ENCODE results near the gene CCDC71. TPM values are rescaled to one million over a fixed set of nuclear protein-coding genes. Genes with fewer than 3 reads are reported as not detected.

CCDC71 gene
- total RNA-seq, 4 donors from 2014 or later, result 9.2 to 58.2 (median 31.3) TPM

- H3K9me3 ChIP-seq, result no peaks in the 10 kb centered on the region
- DNase-seq, result no peak
- H3K4me3 ChIP-seq, result no peak overlapping the region
- no peaks in the 10 kb centered on the region for H3K27me3 ChIP-seq
- H3K27ac ChIP-seq, result no peak overlapping the region
- no peaks in the 10 kb centered on the region for H3K4me1 ChIP-seq
- intact Hi-C loops (cut with DNase I; ENCODE audit: low total_unique reads), result no loop called here
- no peak for TF ChIP-seq POLR2A (IDR thresholded peaks at IDR 0.05)
- TF ChIP-seq CTCF (IDR thresholded peaks at IDR 0.05), result no peak
- H3K36me3 ChIP-seq, result no peaks in the 10 kb centered on the region
Observed at GRCh38 chr3:49163609-49164008, 2.5 kb downstream of the CCDC71 start.

GRCh38 chr3:49162751-49163419, 3.2 kb downstream of the CCDC71 start:
- no peaks in the 10 kb centered on the region for H3K27me3 ChIP-seq
- H3K27ac ChIP-seq, result no peak overlapping the region
- no peaks in the 10 kb centered on the region for H3K36me3 ChIP-seq
- DNase-seq, result no peak
- H3K9me3 ChIP-seq, result no peaks in the 10 kb centered on the region
- H3K4me3 ChIP-seq, result no peak overlapping the region
- H3K4me1 ChIP-seq, result no peaks in the 10 kb centered on the region
- intact Hi-C loops (cut with DNase I; ENCODE audit: low total_unique reads), result no loop called here
- TF ChIP-seq CTCF (IDR thresholded peaks at IDR 0.05) (no peak), POLR2A (IDR thresholded peaks at IDR 0.05) (no peak)

- Histone ChIP-seq H3K4me1 (no peaks in the 10 kb centered on the region), H3K9me3 (no peaks in the 10 kb centered on the region), H3K27me3 (no peaks in the 10 kb centered on the region), H3K36me3 (no peaks in the 10 kb centered on the region), H3K4me3 (no peak overlapping the region), H3K27ac (no peak overlapping the region)
- no peak for TF ChIP-seq CTCF (IDR thresholded peaks at IDR 0.05)
- TF ChIP-seq POLR2A (IDR thresholded peaks at IDR 0.05), result no peak
- DNase-seq, result no peak
- intact Hi-C loops (cut with DNase I; ENCODE audit: low total_unique reads), result no loop called here
Observed at GRCh38 chr3:49161808-49162530, 4.2 kb downstream of the CCDC71 start.

- Histone ChIP-seq H3K27ac (no peak overlapping the region), H3K36me3 (no peaks in the 10 kb centered on the region), H3K9me3 (no peaks in the 10 kb centered on the region), H3K27me3 (no peaks in the 10 kb centered on the region), H3K4me3 (no peak overlapping the region), H3K4me1 (no peaks in the 10 kb centered on the region)
- intact Hi-C loops (cut with DNase I; ENCODE audit: low total_unique reads), result no loop called here
- TF ChIP-seq POLR2A (IDR thresholded peaks at IDR 0.05) (no peak), CTCF (IDR thresholded peaks at IDR 0.05) (no peak)
- DNase-seq, result no peak
Observed at GRCh38 chr3:49161197-49161596, 4.9 kb downstream of the CCDC71 start.

GRCh38 chr3:49158792-49159191, 7.3 kb downstream of the CCDC71 start:
- Histone ChIP-seq H3K9me3 (no peaks in the 10 kb centered on the region), H3K27me3 (no peaks in the 10 kb centered on the region), H3K4me1 (no peaks in the 10 kb centered on the region), H3K36me3 (no peaks in the 10 kb centered on the region), H3K4me3 (no peak overlapping the region), H3K27ac (no peak overlapping the region)
- intact Hi-C loops (cut with DNase I; ENCODE audit: low total_unique reads), result no loop called here
- no peak for DNase-seq
- no peak for TF ChIP-seq POLR2A (IDR thresholded peaks at IDR 0.05)
- no peak for TF ChIP-seq CTCF (IDR thresholded peaks at IDR 0.05)

All from uterus (tissue), 4 donors.